Right lobe of liver (tissue), 4 donors: ENCODE data around the gene ZNF609.

Source experiments
- POLR2A ChIP-seq: fragments of 450-650 bp; IDR thresholded peaks from one replicate; pipeline ENCODE4 v1.6.1; 2017; ENCODE audit warnings: antibody characterized with exemption, mild to moderate bottlenecking
- TF ChIP-seq, protein P1 (sequence below), 4 donors: fragments of 200-600 bp in 3 of 4; fragments of 450-650 bp in 1 of 4; IDR thresholded peaks; one replicate each; pipeline versions ENCODE4 v1.5.1 to v1.8.0; 2016 to 2022; ENCODE audit warnings: antibody characterized with exemption in 4 of 4, mild to moderate bottlenecking in 2 of 4
- donor health status: DM: no; HTN: no; CAD: no.
- donor health status: DM: no; HTN: no; CAD: no.
- donor health status: DM: no; HTN: yes; CAD: no.

DNA sequence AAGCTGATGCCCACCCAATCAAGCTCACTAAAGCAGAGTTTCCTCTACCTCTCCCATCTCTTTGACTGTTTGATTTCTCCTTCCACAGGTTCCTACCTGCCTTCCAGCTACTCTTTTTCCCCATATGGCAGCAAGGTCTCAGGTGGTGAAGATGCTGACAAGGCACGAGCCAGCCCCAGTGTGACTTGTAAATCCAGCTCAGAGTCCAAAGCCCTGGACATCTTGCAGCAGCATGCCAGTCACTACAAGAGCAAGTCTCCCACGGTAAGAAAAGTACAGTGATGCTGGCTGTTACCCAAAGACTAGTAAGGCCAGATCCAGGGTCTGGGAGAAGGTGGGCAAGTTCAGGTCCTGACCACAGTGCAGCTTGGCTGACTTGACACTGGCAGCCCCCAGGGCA, 219.7 kb downstream of the ZNF609 start:
- TF ChIP-seq POLR2A: no peak
- TF ChIP-seq, protein P1, sequence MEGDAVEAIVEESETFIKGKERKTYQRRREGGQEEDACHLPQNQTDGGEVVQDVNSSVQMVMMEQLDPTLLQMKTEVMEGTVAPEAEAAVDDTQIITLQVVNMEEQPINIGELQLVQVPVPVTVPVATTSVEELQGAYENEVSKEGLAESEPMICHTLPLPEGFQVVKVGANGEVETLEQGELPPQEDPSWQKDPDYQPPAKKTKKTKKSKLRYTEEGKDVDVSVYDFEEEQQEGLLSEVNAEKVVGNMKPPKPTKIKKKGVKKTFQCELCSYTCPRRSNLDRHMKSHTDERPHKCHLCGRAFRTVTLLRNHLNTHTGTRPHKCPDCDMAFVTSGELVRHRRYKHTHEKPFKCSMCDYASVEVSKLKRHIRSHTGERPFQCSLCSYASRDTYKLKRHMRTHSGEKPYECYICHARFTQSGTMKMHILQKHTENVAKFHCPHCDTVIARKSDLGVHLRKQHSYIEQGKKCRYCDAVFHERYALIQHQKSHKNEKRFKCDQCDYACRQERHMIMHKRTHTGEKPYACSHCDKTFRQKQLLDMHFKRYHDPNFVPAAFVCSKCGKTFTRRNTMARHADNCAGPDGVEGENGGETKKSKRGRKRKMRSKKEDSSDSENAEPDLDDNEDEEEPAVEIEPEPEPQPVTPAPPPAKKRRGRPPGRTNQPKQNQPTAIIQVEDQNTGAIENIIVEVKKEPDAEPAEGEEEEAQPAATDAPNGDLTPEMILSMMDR (IDR thresholded peaks at IDR 0.05): no peak
